Choroid plexus epithelial cell (primary cell): ENCODE results near the gene ADAP1.
A peak's percentile ranks its signal among the peaks of the same experiment; 100 is the strongest.
"Not testable (repeated sequence)": the region's sequence is repeated elsewhere in the genome, so short reads cannot be mapped to it uniquely, and the experiment has no call there.

Experiments
- DNase-seq: peaks from one replicate; pipeline ENCODE4 v3.0.0-alpha.2; 2010; ENCODE audit warnings: low read depth
- H3K4me3 ChIP-seq: 2 replicates; pipeline ENCODE4 v1.5.1; 2011; ENCODE audit warnings: low read depth, mild to moderate bottlenecking, control low read depth, low read length, moderate library complexity
- CTCF ChIP-seq: conservative IDR thresholded peaks from 2 replicates; pipeline ENCODE4 v1.5.1; 2011; ENCODE audit warnings: low read depth, mild to moderate bottlenecking, control low read depth, inconsistent platforms, low read length, moderate library complexity

The ADAP1 gene

GRCh38 chr7:908591-909357 lies 45.7 kb downstream of the ADAP1 start:
- peak; percentile 61 for TF ChIP-seq CTCF
- not testable (repeated sequence) for H3K4me3 ChIP-seq
- peak; percentile 22 for DNase-seq

DNA sequence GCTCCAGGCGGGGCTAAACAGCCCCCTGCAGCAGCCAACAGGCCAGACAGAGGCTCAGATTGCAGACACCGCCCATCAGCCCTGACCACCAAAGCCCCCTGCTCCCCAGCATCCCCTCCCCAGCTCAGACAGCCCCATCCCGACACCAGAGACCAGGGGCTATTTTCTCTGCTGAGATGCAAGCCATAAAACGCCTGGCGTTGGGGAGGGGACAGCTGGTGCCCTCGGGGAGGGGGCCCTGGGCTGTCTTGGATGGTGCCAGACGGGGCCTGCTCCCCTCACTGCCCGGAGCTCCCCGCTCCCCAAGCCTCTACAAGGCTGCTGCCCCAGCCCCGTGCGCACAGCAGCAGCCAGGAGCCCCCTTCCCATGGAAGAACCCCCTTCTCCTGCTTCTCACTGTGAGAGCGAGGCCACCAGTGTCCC lies 46.3 kb downstream of the ADAP1 start:
- no peak for DNase-seq
- no peak for TF ChIP-seq CTCF
- no peak overlapping the region for H3K4me3 ChIP-seq

DNA sequence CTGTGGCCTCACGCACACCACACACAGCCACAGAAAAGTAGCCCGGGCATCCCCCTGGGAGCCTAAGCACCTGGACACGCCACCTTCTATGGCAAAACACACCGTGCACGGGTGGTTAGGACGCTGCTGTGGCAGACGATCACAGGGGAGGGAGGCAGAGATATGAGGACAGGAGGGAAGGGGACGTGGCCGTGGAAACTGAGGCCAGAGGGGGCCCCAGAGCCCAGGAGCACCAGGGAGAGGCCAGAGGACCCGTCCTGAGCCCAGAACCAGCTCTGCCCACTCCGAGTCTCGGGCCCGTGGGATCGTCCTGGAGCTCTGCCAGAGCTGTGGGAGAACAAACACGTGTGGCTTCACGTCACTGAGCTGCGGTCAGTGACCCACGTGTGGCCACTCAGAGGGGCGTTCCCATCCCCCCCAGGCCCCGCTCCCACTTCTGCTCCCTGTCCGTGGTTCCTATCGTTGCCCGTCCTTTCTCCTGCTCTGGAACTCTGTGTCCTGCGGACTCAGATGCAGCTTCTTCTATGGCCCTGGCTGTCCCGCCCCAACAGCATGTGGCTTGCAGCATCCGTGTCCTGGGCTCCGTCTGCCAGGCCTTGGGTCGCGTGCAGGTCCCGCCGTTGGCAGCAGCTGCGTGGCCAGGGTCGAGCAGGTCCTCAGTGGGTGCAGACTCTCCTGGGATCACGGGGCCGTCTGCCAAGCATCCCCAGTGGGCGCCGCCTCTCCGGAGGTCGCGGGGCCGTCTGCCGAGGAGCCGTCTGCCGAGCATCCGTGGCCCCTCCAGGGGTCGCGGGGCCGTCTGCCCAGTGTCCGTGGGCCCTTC lies 47.1 kb downstream of the ADAP1 start:
- DNase-seq = no peak
- no peak for TF ChIP-seq CTCF

GRCh38 chr7:906776-907157 lies 47.7 kb downstream of the ADAP1 start:
- no peak for DNase-seq
- no peak for TF ChIP-seq CTCF

More for the DNA sequence above, 47.1 kb downstream of the ADAP1 start:
- no peak overlapping the region for H3K4me3 ChIP-seq

DNA sequence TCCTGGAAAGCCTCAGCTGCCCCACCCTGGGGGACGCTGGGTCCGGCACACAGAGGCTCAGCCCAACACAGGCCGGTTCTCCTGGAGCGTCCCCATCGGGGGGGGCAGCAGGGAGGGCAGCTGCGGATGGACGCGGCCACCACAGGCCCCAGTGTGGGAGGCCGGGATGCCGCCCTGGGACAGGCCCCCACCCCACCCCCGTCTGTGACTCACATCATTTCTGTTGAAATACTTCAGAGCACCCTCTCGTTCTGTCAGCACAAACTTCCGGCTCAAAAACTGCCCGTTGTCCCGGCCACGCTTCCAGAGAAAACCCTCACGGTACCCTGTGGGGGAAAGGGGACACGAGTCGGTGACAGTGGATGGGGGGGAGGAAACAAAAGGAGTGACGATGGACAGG lies 49.6 kb downstream of the ADAP1 start:
- TF ChIP-seq CTCF = no peak
- DNase-seq = peak; percentile 26
- no peak overlapping the region for H3K4me3 ChIP-seq

More at GRCh38 chr7:906776-907157, 47.7 kb downstream of the ADAP1 start:
- H3K4me3 ChIP-seq = no peak overlapping the region

- no peak for DNase-seq
- no peak for TF ChIP-seq CTCF
- H3K4me3 ChIP-seq = no peak overlapping the region
These were observed 50.3 kb downstream of the ADAP1 start for GRCh38 chr7:903921-904755.
